ENCODE measurements around the gene TARBP1. TPM values are rescaled to one million over a fixed set of nuclear protein-coding genes. Genes with fewer than 3 reads are reported as not detected.
"Not testable (repeated sequence)": the region's sequence is repeated elsewhere in the genome, so short reads cannot be mapped to it uniquely, and the experiment has no call there.

Gene TARBP1
- total and polyA plus RNA-seq, 2 of the 13 experiments (the other 11 are each of a cell fraction or from before 2014, with no cell fraction given): 37.7 to 67.0 TPM

- WGBS (ENCODE audit: low lambda C conversion rate): 68% methylated on average over 33 of the region's 35 CpGs
- H3K9me3 ChIP-seq (ENCODE audit: low read length); H3K79me2 ChIP-seq (ENCODE audit: insufficient read depth, low read length); H3K36me3 ChIP-seq (replicated peaks in 1 of 2; ENCODE audit: control insufficient read depth in 1 of 2, insufficient read depth in 2 of 2, low read length in 2 of 2); CTCF ChIA-PET (ENCODE audit: low intra/inter-chr PET ratio, low total read pairs); BruUV-seq (replicated peaks); intact Hi-C loops (cut with micrococcal nuclease; ENCODE audit: unreplicated experiment); H3K27me3 ChIP-seq (ENCODE audit: control insufficient read depth in 1 of 2, insufficient read depth in 2 of 2, low read length in 2 of 2); H4K20me1 ChIP-seq (ENCODE audit: insufficient read depth, low read length); in situ Hi-C loops (cut with HindIII; ENCODE audit: extremely low pct_ligation_motif_present, low pct_unique_long_range_greater_than_20kb); FAIRE-seq: not testable (repeated sequence)
- peak overlapping the region; percentile 55 for H3K27ac ChIP-seq (ENCODE audit: extremely low read length, insufficient read depth, low read length)
- peak; percentile 92 for ATAC-seq
- H2AFZ ChIP-seq (ENCODE audit: low read length): peak overlapping the region; percentile 65
- peak overlapping the region; percentile 49 for H3K9ac ChIP-seq (ENCODE audit: insufficient read depth, low read depth, low read length)
- peak overlapping the region; percentile 51 to 64 (median 52); a peak in 5 of 6 replicates for H3K4me3 ChIP-seq (replicated peaks in 1 of 3; ENCODE audit: insufficient read depth in 1 of 3, low read depth in 2 of 3, low read length in 3 of 3)
- H3K4me2 ChIP-seq (ENCODE audit: low read depth, low read length): peak overlapping the region; percentile 62
- H3K4me1 ChIP-seq (ENCODE audit: insufficient read depth, low read length): peaks cover 29% of the 10 kb centered on the region
- peak; percentile 22 for DNase-seq (ENCODE audit: low spot score)
- POLR2A ChIA-PET: interaction anchor here (1.1 to 2.0 kb wide), 5 partner anchors 10 to 43 kb away, joined by 3 to 12 read pairs (median 6); partner anchors contain the start of gene COA6
- TF ChIP-seq TBX2 (CRISPR knock-in tag; IDR thresholded peaks at IDR 0.05; ENCODE audit: borderline replicate concordance) (peak; percentile 51; the same call in 1 of the 2 replicates), POLR2AphosphoS5 (IDR thresholded peaks at IDR 0.05; ENCODE audit: low read depth, low read length) (peak; percentile 40), ETV5 (CRISPR knock-in tag; IDR thresholded peaks at IDR 0.05; ENCODE audit: borderline replicate concordance) (peak; percentile 68; the same call in 1 of the 2 replicates), ELF4 (CRISPR knock-in tag; IDR thresholded peaks at IDR 0.05; ENCODE audit: borderline replicate concordance) (0 out of 2 replicates have a peak, but pooled peaks have one; percentile 46), MAX (IDR thresholded peaks at IDR 0.05) (peak; percentile 54; the same call in 1 of the 2 replicates), ZBTB2 (CRISPR knock-in tag; IDR thresholded peaks at IDR 0.05; ENCODE audit: low read depth) (0 out of 2 replicates have a peak, but pooled peaks have one; percentile 50), TEAD3 (CRISPR knock-in tag; optimal IDR thresholded peaks at IDR 0.05; ENCODE audit: borderline replicate concordance) (peak; percentile 7), E2F2 (CRISPR knock-in tag; IDR thresholded peaks at IDR 0.05; ENCODE audit: borderline replicate concordance) (peak; percentile 53; the same call in 1 of the 2 replicates), GABPB1 (CRISPR knock-in tag; IDR thresholded peaks at IDR 0.05) (peak; percentile 90), HNF4A (CRISPR knock-in tag; IDR thresholded peaks at IDR 0.05) (peak; percentile 34; the same call in 1 of the 2 replicates), MXD3 (CRISPR knock-in tag; IDR thresholded peaks at IDR 0.05) (0 out of 2 replicates have a peak, but pooled peaks have one; percentile 35), ZGPAT (CRISPR knock-in tag; IDR thresholded peaks at IDR 0.05) (0 out of 2 replicates have a peak, but pooled peaks have one; percentile 22), HOXA5 (CRISPR knock-in tag; IDR thresholded peaks at IDR 0.05) (0 out of 2 replicates have a peak, but pooled peaks have one; percentile 25), KDM5A (IDR thresholded peaks at IDR 0.05; ENCODE audit: borderline replicate concordance, low read length) (0 out of 2 replicates have a peak, but pooled peaks have one; percentile 22), MEIS1 (CRISPR knock-in tag; IDR thresholded peaks at IDR 0.05; ENCODE audit: borderline replicate concordance) (peak; percentile 34; the same call in 1 of the 2 replicates), SAP130 (CRISPR knock-in tag; IDR thresholded peaks at IDR 0.05; ENCODE audit: low read depth) (peak; percentile 83), ZNF225 (CRISPR knock-in tag; IDR thresholded peaks at IDR 0.05) (0 out of 2 replicates have a peak, but pooled peaks have one; percentile 40)
Measured at GRCh38 chr1:234356615-234357269, 122.2 kb downstream of the TARBP1 start.
